ENCODE results near the gene CDH23.

Gene CDH23

GRCh38 chr10:71735709-71736569 lies 339.2 kb downstream of the CDH23 start:
- peak; percentile 81 for DNase-seq

GRCh38 chr10:71736570-71736952 lies 339.8 kb downstream of the CDH23 start:
- DNase-seq = no peak

GRCh38 chr10:71737001-71737833 lies 340.5 kb downstream of the CDH23 start:
- DNase-seq = no peak

- peak; percentile 52 for DNase-seq
These were observed 341.1 kb downstream of the CDH23 start for GRCh38 chr10:71737834-71738197.

GRCh38 chr10:71739358-71739900 lies 342.7 kb downstream of the CDH23 start:
- no peak for DNase-seq

- DNase-seq = peak; percentile 63
These were observed 343.4 kb downstream of the CDH23 start for GRCh38 chr10:71740069-71740653.

- no peak for DNase-seq
These were observed 344.3 kb downstream of the CDH23 start for GRCh38 chr10:71741029-71741428.

- DNase-seq = no peak
These were observed 345.0 kb downstream of the CDH23 start for GRCh38 chr10:71741671-71742070.

GRCh38 chr10:71742301-71743088 lies 345.8 kb downstream of the CDH23 start:
- no peak for DNase-seq

GRCh38 chr10:71743089-71743838 lies 346.5 kb downstream of the CDH23 start:
- DNase-seq = no peak

GRCh38 chr10:71743866-71744265 lies 347.1 kb downstream of the CDH23 start:
- DNase-seq = no peak

- DNase-seq = no peak
These were observed 348.4 kb downstream of the CDH23 start for GRCh38 chr10:71744897-71745663.

- DNase-seq = no peak
These were observed 349.0 kb downstream of the CDH23 start for GRCh38 chr10:71745664-71746250.

GRCh38 chr10:71746344-71747037 lies 349.8 kb downstream of the CDH23 start:
- peak; percentile 96 for DNase-seq

GRCh38 chr10:71747039-71747531 lies 350.4 kb downstream of the CDH23 start:
- peak; percentile 93 for DNase-seq

GRCh38 chr10:71747551-71748523 lies 351.1 kb downstream of the CDH23 start:
- peak; percentile 94 for DNase-seq

GRCh38 chr10:71748671-71749191 lies 352.0 kb downstream of the CDH23 start:
- DNase-seq = peak; percentile 99

- no peak for DNase-seq
These were observed 352.7 kb downstream of the CDH23 start for GRCh38 chr10:71749396-71749795.
